Liver (tissue), 9 donors: ENCODE data around the gene EVC. TPM values are rescaled to one million over a fixed set of nuclear protein-coding genes. Genes with fewer than 3 reads are reported as not detected.

Experiments
- DNase-seq: peaks from one replicate; pipeline ENCODE4 v3.0.0-alpha.2; 2017; ENCODE audit warnings: low spot score
- H3K27ac ChIP-seq, 2 donors: one replicate each; pipeline ENCODE4 v1.7.0; 2013; ENCODE audit warnings: inconsistent platforms in 2 of 2, low read length in 2 of 2, control low read depth in 1 of 2, low read depth in 1 of 2, mild to moderate bottlenecking in 1 of 2
- H3K27me3 ChIP-seq, 4 donors: one replicate each; pipeline versions ENCODE4 v1.6.1 to v1.7.0; 2013; ENCODE audit warnings: low read length in 3 of 4, inconsistent platforms in 1 of 4, mild to moderate bottlenecking in 1 of 4, moderate library complexity in 1 of 4; ENCODE audit not compliant: control insufficient read depth in 4 of 4, insufficient read depth in 4 of 4
- H3K36me3 ChIP-seq, 4 donors: one replicate each; pipeline versions ENCODE4 v1.6.1 to v1.7.0; 2013; ENCODE audit warnings: low read length in 3 of 4, mild to moderate bottlenecking in 3 of 4, low read depth in 1 of 4, moderate library complexity in 1 of 4; ENCODE audit not compliant: control insufficient read depth in 4 of 4, insufficient read depth in 3 of 4
- H3K4me1 ChIP-seq, 4 donors: one replicate each; pipeline versions ENCODE4 v1.6.1 to v1.7.0; 2013; ENCODE audit warnings: low read length in 3 of 4, mild to moderate bottlenecking in 3 of 4, moderate library complexity in 1 of 4; ENCODE audit not compliant: control insufficient read depth in 4 of 4, insufficient read depth in 4 of 4
- H3K4me3 ChIP-seq, 3 donors: one replicate each; pipeline versions ENCODE4 v1.6.1 to v1.7.0; 2013; ENCODE audit warnings: low read length in 3 of 3, control low read depth in 1 of 3, low read depth in 1 of 3, mild to moderate bottlenecking in 1 of 3
- H3K9ac ChIP-seq, 2 donors: one replicate each; pipeline ENCODE4 v1.7.0; 2013; ENCODE audit warnings: low read length in 2 of 2, mild to moderate bottlenecking in 2 of 2, moderate library complexity in 2 of 2, control low read depth in 1 of 2, low read depth in 1 of 2
- H3K9me3 ChIP-seq, 4 donors: one replicate each; pipeline versions ENCODE4 v1.6.1 to v1.7.0; 2013; ENCODE audit warnings: low read length in 3 of 4; ENCODE audit not compliant: control insufficient read depth in 4 of 4
- EGR1 ChIP-seq, 2 donors: IDR thresholded peaks; 2 replicates each; pipeline ENCODE4 v1.6.1; 2016 to 2018; ENCODE audit warnings: antibody characterized with exemption in 2 of 2, low read depth in 2 of 2
- FOXA1 ChIP-seq: IDR thresholded peaks from 2 replicates; pipeline ENCODE4 v1.6.1; 2016; ENCODE audit warnings: antibody characterized with exemption
- FOXA2 ChIP-seq: IDR thresholded peaks from 2 replicates; pipeline ENCODE4 v1.6.1; 2016; ENCODE audit warnings: antibody characterized with exemption
- GABPA ChIP-seq, 2 donors: IDR thresholded peaks in 1 of 2; conservative IDR thresholded peaks in 1 of 2; 2 replicates each; pipeline ENCODE4 v1.6.1; 2016; ENCODE audit warnings: antibody characterized with exemption in 2 of 2, mild to moderate bottlenecking in 1 of 2, moderate library complexity in 1 of 2
- NR2F2 ChIP-seq: IDR thresholded peaks from 2 replicates; pipeline ENCODE4 v1.6.1; 2016; ENCODE audit warnings: antibody characterized with exemption
- RAD21 ChIP-seq, 2 donors: IDR thresholded peaks; 2 replicates each; pipeline ENCODE4 v1.6.1; 2016; ENCODE audit warnings: antibody characterized with exemption in 2 of 2, mild to moderate bottlenecking in 2 of 2
- RXRA ChIP-seq, 2 donors: IDR thresholded peaks; 2 replicates each; pipeline ENCODE4 v1.6.1; 2017 to 2018; ENCODE audit warnings: antibody characterized with exemption in 2 of 2, mild to moderate bottlenecking in 1 of 2
- SP1 ChIP-seq: IDR thresholded peaks from 2 replicates; pipeline ENCODE4 v1.6.1; 2018; ENCODE audit warnings: antibody characterized with exemption, mild to moderate bottlenecking
- YY1 ChIP-seq: IDR thresholded peaks from 2 replicates; pipeline ENCODE4 v1.6.1; 2016; ENCODE audit warnings: antibody characterized with exemption, mild to moderate bottlenecking
- WGBS: extraction: QIAGEN DNeasy Blood & Tissue Kit; methylation state at CpG from one replicate; pipeline ENCODE4 v1.1.7; 2013; 5-methylcytosine and 5-hydroxymethylcytosine counted together
- polyA plus RNA-seq, 2 donors: library from polyadenylated mRNA; stranded (reverse) in 1 of 2; unstranded in 1 of 2; fragments of 200-250 nt in 1 of 2; fragments of >200 nt in 1 of 2; fragmentation: Nextera tagmentation in 1 of 2; extraction: Ambion mirVana in 1 of 2; gene quantifications; one replicate each; pipeline versions ENCODE4 v1.2.1 to v1.2.3, GENCODE V29; 2013 to 2015
- total RNA-seq, 2 donors: library from RNA; depleted of rRNA; stranded (reverse); fragments of >200 nt; gene quantifications; one replicate each; pipeline ENCODE4 v1.2.3, GENCODE V29; 2014
- TF ChIP-seq, protein P1 (sequence below): IDR thresholded peaks from 2 replicates; pipeline ENCODE4 v1.6.1; 2016; ENCODE audit warnings: antibody characterized with exemption
- TF ChIP-seq, protein P2 (sequence below): fragments of 150-350 bp; IDR thresholded peaks from 2 replicates; pipeline ENCODE4 v1.5.1; 2017; ENCODE audit warnings: improper control_type of control experiment, low read depth, low read length; ENCODE audit not compliant: missing input control
- TF ChIP-seq, protein P3 (sequence below): IDR thresholded peaks from 2 replicates; pipeline ENCODE4 v1.6.1; 2016; ENCODE audit warnings: antibody characterized with exemption, mild to moderate bottlenecking
- TF ChIP-seq, protein P4 (sequence below): IDR thresholded peaks from 2 replicates; pipeline ENCODE4 v1.6.1; 2016; ENCODE audit warnings: antibody characterized with exemption
- TF ChIP-seq, protein P5 (sequence below): IDR thresholded peaks from 2 replicates; pipeline ENCODE4 v1.6.1; 2016; ENCODE audit warnings: antibody characterized with exemption
- donor health status: healthy.
- donor health status: healthy.
- donor health status: healthy.
- donor health status: healthy.
- donor health status: healthy.

The EVC gene
- total and polyA plus RNA-seq, 4 donors = 0.76 to 10.9 (median 3.2) TPM

DNA sequence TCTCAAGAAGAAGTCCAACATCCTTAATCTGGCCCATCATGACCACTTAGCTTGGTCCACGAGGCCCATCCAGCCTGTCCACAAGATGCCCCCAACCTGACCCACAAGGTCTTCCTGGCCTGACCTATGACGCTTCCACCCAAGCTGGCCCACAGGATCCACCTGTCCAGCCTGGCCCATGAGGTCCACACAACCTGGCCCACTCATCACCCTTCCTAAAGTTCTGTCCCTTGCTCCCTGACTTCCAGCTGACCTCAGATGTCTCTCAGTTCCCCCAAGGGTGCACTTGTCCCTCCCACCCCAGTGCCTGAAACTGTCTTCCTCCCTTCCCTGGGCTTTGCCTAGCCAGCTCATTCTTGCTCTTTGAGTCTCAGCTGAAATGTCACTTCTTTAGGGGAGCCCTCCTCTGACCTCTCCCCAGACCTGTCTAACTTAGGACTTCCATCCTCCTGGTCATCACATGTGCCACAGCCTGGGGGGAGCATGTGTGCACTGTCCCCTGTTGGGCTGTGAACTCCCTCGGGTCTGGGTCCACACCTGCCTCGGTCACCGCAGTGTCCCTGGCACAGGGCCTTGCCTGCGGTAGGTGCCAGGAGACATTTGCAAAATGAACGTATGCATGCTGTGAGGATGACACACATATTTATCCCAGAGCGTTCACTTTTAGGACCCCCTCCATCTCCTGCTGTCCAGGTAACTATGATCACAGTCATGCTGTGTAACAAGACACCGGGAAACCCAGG, 61.7 kb downstream of the EVC start:
- no peak for DNase-seq
- Histone ChIP-seq H3K27ac (no peak overlapping the region), H3K36me3 (peaks cover 0 to 3% (median 0%) of the 10 kb centered on the region in 4 donors), H3K9me3 (peaks cover 3 to 19% (median 6%) of the 10 kb centered on the region in 4 donors), H3K4me3 (no peak overlapping the region), H3K4me1 (no peaks in the 10 kb centered on the region), H3K9ac (no peak overlapping the region), H3K27me3 (no peaks in the 10 kb centered on the region)
- TF ChIP-seq GABPA (IDR thresholded peaks at IDR 0.05 in 1 of 2, conservative IDR thresholded peaks at IDR 0.05 in 1 of 2) = no peak
- TF ChIP-seq SP1 = no peak
- TF ChIP-seq, protein P1, sequence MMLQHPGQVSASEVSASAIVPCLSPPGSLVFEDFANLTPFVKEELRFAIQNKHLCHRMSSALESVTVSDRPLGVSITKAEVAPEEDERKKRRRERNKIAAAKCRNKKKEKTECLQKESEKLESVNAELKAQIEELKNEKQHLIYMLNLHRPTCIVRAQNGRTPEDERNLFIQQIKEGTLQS = no peak
- TF ChIP-seq YY1 = no peak
- WGBS = 89% methylated on average over 9 of the region's 9 CpGs

DNA sequence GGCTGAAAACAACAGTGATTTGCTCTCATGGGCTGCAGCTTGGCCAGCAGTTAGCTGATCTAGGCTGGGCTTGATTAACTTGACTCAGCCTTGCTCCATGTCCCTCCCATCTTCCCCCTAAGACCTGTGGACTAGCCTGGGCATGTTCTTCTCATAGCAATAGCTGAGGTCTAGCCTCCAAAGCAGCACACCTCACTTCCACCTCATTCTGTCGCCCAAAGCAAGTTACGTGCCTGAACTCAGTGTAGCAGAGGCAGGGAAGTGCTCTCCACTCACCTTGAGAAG, 62.2 kb downstream of the EVC start:
- H3K27ac ChIP-seq = no peak overlapping the region
- no peak for TF ChIP-seq SP1
- no peaks in the 10 kb centered on the region for H3K27me3 ChIP-seq
- H3K4me3 ChIP-seq = no peak overlapping the region
- WGBS = 94% methylated on average over 2 of the region's 2 CpGs
- no peak for DNase-seq
- no peak overlapping the region for H3K9ac ChIP-seq
- peaks cover 3 to 19% (median 6%) of the 10 kb centered on the region in 4 donors for H3K9me3 ChIP-seq
- H3K36me3 ChIP-seq = peaks cover 0 to 3% (median 0%) of the 10 kb centered on the region in 4 donors
- H3K4me1 ChIP-seq = no peaks in the 10 kb centered on the region

DNA sequence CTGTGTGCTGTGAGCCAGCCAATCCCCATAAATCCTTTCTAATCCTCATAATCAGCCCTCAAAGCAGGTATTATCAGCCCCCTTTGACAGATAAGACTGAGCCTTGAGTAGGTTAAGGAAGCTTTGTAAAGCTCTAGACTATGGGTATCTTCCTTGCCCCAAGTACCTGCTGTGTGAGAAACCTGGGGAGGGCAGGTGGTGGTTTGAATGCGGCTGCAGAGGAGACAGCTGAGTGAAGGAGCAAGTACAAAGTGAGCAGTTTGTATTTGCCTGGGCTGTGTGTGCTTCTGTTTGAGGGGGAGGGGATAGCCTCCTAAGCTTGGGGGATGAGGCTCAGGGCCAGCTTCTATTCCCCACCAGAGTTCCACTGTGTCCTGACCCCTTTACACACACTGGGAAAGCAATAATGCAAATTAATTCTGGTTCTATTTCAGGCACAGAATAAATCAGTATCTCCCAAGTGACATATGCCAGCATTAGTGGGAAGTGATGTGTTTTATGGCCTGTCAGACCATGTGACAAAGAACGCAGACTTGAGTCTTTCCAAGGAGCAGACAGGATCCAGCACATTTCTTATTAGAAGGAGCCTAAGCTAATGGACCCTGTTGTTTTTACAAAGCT, 63.5 kb downstream of the EVC start:
- WGBS = 84% methylated on average over 2 of the region's 2 CpGs
- Histone ChIP-seq H3K9ac (no peak overlapping the region), H3K27me3 (no peaks in the 10 kb centered on the region), H3K27ac (no peak overlapping the region), H3K9me3 (peaks cover 3 to 18% (median 6%) of the 10 kb centered on the region in 4 donors), H3K36me3 (peaks cover 0 to 3% (median 0%) of the 10 kb centered on the region in 4 donors), H3K4me3 (no peak overlapping the region), H3K4me1 (no peaks in the 10 kb centered on the region)
- no peak for DNase-seq
- TF ChIP-seq EGR1 (IDR thresholded peaks at IDR 0.05; ENCODE audit: low read depth in 2 of 2) = no peak
- TF ChIP-seq, protein P1 = no peak
- TF ChIP-seq, protein P2, sequence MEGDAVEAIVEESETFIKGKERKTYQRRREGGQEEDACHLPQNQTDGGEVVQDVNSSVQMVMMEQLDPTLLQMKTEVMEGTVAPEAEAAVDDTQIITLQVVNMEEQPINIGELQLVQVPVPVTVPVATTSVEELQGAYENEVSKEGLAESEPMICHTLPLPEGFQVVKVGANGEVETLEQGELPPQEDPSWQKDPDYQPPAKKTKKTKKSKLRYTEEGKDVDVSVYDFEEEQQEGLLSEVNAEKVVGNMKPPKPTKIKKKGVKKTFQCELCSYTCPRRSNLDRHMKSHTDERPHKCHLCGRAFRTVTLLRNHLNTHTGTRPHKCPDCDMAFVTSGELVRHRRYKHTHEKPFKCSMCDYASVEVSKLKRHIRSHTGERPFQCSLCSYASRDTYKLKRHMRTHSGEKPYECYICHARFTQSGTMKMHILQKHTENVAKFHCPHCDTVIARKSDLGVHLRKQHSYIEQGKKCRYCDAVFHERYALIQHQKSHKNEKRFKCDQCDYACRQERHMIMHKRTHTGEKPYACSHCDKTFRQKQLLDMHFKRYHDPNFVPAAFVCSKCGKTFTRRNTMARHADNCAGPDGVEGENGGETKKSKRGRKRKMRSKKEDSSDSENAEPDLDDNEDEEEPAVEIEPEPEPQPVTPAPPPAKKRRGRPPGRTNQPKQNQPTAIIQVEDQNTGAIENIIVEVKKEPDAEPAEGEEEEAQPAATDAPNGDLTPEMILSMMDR = no peak
- no peak for TF ChIP-seq NR2F2
- TF ChIP-seq FOXA1 = no peak
- TF ChIP-seq, protein P3, sequence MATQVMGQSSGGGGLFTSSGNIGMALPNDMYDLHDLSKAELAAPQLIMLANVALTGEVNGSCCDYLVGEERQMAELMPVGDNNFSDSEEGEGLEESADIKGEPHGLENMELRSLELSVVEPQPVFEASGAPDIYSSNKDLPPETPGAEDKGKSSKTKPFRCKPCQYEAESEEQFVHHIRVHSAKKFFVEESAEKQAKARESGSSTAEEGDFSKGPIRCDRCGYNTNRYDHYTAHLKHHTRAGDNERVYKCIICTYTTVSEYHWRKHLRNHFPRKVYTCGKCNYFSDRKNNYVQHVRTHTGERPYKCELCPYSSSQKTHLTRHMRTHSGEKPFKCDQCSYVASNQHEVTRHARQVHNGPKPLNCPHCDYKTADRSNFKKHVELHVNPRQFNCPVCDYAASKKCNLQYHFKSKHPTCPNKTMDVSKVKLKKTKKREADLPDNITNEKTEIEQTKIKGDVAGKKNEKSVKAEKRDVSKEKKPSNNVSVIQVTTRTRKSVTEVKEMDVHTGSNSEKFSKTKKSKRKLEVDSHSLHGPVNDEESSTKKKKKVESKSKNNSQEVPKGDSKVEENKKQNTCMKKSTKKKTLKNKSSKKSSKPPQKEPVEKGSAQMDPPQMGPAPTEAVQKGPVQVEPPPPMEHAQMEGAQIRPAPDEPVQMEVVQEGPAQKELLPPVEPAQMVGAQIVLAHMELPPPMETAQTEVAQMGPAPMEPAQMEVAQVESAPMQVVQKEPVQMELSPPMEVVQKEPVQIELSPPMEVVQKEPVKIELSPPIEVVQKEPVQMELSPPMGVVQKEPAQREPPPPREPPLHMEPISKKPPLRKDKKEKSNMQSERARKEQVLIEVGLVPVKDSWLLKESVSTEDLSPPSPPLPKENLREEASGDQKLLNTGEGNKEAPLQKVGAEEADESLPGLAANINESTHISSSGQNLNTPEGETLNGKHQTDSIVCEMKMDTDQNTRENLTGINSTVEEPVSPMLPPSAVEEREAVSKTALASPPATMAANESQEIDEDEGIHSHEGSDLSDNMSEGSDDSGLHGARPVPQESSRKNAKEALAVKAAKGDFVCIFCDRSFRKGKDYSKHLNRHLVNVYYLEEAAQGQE = no peak
- TF ChIP-seq FOXA2 = no peak
- no peak for TF ChIP-seq RXRA (IDR thresholded peaks at IDR 0.05)
- TF ChIP-seq, protein P4, sequence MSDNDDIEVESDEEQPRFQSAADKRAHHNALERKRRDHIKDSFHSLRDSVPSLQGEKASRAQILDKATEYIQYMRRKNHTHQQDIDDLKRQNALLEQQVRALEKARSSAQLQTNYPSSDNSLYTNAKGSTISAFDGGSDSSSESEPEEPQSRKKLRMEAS = no peak
- TF ChIP-seq RAD21 (IDR thresholded peaks at IDR 0.05) = no peak
- TF ChIP-seq GABPA (IDR thresholded peaks at IDR 0.05 in 1 of 2, conservative IDR thresholded peaks at IDR 0.05 in 1 of 2) = no peak
- TF ChIP-seq YY1 = no peak
- TF ChIP-seq, protein P5, sequence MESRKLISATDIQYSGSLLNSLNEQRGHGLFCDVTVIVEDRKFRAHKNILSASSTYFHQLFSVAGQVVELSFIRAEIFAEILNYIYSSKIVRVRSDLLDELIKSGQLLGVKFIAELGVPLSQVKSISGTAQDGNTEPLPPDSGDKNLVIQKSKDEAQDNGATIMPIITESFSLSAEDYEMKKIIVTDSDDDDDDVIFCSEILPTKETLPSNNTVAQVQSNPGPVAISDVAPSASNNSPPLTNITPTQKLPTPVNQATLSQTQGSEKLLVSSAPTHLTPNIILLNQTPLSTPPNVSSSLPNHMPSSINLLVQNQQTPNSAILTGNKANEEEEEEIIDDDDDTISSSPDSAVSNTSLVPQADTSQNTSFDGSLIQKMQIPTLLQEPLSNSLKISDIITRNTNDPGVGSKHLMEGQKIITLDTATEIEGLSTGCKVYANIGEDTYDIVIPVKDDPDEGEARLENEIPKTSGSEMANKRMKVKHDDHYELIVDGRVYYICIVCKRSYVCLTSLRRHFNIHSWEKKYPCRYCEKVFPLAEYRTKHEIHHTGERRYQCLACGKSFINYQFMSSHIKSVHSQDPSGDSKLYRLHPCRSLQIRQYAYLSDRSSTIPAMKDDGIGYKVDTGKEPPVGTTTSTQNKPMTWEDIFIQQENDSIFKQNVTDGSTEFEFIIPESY = no peak
